Measurements from ENCODE around the gene PLD4.

The PLD4 gene

DNA sequence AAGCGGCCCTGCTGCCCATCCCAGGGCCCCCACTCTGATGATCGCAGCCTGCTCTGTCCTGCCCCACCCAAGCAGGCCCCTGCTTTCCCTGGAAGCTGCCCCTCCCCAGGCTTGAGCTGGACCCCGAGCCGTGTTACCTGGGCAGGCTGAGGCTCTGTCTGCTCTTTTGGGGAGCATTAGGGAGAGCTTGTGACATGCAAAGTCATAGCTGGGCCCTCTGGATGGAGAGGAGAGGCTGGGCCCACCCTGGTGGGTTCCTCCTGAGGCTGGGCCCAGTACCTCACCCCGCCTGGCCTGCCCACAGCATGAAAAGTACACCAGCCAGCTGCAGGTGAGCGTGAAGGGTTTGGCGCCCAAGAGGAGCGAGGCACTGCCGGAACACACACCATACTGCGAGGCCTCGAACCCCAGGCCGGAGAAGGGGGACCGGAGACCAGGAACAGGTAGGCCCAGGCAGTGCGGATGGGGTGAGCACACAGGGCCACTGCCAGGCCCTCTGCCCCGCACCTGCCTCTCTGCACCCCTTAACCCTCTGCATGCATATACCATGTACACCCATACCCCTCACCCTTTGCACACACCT lies 44.6 kb upstream of the PLD4 start:
- TF ChIP-seq SIN3A (IDR thresholded peaks at IDR 0.05; ENCODE audit: borderline replicate concordance, insufficient read depth, low read length) (no peak), POLR2AphosphoS5 (IDR thresholded peaks at IDR 0.05; ENCODE audit: low read depth, low read length) (no peak), TAF1 (IDR thresholded peaks at IDR 0.05; ENCODE audit: borderline replicate concordance, insufficient read depth, low read length) (no peak), FOXP2 (optimal IDR thresholded peaks at IDR 0.05; ENCODE audit: borderline replicate concordance, extremely low read depth, extremely low read length, insufficient read depth) (no peak)
- TF ChIP-seq, protein P1, sequence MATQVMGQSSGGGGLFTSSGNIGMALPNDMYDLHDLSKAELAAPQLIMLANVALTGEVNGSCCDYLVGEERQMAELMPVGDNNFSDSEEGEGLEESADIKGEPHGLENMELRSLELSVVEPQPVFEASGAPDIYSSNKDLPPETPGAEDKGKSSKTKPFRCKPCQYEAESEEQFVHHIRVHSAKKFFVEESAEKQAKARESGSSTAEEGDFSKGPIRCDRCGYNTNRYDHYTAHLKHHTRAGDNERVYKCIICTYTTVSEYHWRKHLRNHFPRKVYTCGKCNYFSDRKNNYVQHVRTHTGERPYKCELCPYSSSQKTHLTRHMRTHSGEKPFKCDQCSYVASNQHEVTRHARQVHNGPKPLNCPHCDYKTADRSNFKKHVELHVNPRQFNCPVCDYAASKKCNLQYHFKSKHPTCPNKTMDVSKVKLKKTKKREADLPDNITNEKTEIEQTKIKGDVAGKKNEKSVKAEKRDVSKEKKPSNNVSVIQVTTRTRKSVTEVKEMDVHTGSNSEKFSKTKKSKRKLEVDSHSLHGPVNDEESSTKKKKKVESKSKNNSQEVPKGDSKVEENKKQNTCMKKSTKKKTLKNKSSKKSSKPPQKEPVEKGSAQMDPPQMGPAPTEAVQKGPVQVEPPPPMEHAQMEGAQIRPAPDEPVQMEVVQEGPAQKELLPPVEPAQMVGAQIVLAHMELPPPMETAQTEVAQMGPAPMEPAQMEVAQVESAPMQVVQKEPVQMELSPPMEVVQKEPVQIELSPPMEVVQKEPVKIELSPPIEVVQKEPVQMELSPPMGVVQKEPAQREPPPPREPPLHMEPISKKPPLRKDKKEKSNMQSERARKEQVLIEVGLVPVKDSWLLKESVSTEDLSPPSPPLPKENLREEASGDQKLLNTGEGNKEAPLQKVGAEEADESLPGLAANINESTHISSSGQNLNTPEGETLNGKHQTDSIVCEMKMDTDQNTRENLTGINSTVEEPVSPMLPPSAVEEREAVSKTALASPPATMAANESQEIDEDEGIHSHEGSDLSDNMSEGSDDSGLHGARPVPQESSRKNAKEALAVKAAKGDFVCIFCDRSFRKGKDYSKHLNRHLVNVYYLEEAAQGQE (IDR thresholded peaks at IDR 0.05; ENCODE audit: insufficient read depth in 1 of 2, low read depth in 2 of 2, low read length in 2 of 2) = no peak

DNA sequence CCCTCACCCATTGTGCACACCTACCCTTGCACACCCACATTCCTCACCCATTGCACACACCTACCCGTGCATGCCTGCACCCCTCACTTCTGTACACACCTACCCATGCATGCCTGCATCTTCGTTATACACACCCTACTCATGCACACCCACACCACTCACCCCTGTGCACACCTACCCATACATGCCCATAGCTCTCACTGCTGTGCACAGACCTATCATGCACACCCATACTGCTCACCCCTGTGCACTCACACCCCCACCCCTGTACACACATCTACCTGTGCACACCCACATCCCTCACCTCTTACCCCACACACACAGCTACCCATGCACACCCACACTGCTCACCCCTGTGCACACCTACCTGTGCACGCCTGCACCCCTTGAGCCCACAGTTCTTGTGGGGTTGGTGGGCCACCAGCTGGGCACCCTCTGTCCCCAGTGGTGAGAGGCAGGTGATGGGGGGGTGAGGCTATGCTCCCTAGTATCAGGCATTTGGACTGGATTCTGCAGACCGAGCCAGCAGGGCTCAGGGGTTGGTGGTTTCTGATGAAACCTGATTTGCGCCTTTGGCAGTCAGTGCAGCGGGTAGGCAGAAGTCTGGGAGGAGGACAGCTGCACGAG lies 44.0 kb upstream of the PLD4 start:
- TF ChIP-seq TAF1 (IDR thresholded peaks at IDR 0.05; ENCODE audit: borderline replicate concordance, insufficient read depth, low read length) (no peak), SIN3A (IDR thresholded peaks at IDR 0.05; ENCODE audit: borderline replicate concordance, insufficient read depth, low read length) (no peak), POLR2AphosphoS5 (IDR thresholded peaks at IDR 0.05; ENCODE audit: low read depth, low read length) (no peak), FOXP2 (optimal IDR thresholded peaks at IDR 0.05; ENCODE audit: borderline replicate concordance, extremely low read depth, extremely low read length, insufficient read depth) (no peak)
- TF ChIP-seq, protein P1 (IDR thresholded peaks at IDR 0.05; ENCODE audit: insufficient read depth in 1 of 2, low read depth in 2 of 2, low read length in 2 of 2) = no peak

DNA sequence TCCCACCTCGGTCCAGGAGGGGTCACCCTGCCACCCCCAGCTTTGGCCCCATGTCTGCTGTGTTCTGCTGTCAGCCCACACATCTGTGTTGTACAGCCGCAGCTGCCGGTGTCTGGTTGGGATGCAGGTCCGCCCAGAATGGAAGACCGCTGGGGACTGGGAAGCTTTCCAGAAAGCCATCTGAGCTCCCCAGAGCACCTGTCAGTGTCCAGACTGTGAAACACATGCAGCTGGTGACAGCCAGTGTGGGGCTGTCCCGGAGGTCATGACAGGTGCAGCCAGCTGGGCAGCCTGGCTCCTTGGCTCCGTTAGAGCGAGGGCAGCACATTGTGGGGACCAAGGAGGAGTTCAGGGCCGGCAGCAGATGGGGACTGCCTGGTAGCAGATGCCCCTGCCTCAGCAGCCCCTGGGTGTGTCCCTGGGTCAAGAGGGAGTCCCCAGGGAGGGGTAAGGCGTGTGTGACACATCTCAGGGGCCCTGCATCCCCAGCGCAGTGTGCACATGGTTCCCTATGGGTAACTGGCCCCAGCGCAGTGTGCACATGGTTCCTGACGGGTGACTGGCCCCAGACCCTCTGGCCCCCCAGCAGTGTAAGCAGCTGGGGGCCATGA lies 43.2 kb upstream of the PLD4 start:
- TF ChIP-seq POLR2AphosphoS5 (IDR thresholded peaks at IDR 0.05; ENCODE audit: low read depth, low read length) (no peak), FOXP2 (optimal IDR thresholded peaks at IDR 0.05; ENCODE audit: borderline replicate concordance, extremely low read depth, extremely low read length, insufficient read depth) (no peak), SIN3A (IDR thresholded peaks at IDR 0.05; ENCODE audit: borderline replicate concordance, insufficient read depth, low read length) (no peak), TAF1 (IDR thresholded peaks at IDR 0.05; ENCODE audit: borderline replicate concordance, insufficient read depth, low read length) (no peak)
- TF ChIP-seq, protein P1 (IDR thresholded peaks at IDR 0.05; ENCODE audit: insufficient read depth in 1 of 2, low read depth in 2 of 2, low read length in 2 of 2) = no peak

DNA sequence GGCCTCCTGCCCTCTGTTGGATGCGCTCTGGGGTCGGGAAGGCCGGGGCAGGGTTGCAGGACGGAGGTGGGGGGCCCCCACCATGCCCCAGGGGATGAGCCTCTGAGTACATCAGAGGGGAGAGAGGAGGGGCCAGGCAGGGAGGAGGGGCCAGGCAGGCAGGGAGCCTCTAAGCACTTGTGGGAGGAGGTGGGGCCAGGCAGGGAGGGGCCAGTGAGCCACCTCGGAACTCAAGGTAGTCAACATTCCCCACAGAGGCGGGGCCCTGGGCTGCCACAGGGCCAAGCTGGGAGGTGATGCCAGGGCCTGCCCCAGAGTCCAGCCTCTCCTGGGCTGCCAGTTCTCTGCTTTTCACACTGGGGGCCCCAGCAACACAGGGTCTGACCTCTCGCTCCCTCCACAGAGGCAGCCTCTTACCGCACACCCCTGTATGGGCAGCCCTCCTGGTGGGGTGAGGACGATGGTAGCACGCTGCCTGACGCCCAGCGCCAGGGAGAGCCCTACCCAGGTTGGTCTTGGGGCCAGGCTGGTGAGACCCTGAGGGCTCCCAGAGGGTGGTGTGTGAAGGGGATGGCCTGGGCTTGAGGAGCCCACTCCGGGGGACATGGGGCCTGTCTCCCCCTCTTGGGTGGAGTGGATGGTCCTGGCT lies 42.2 kb upstream of the PLD4 start:
- TF ChIP-seq TAF1 (IDR thresholded peaks at IDR 0.05; ENCODE audit: borderline replicate concordance, insufficient read depth, low read length) = no peak

DNA sequence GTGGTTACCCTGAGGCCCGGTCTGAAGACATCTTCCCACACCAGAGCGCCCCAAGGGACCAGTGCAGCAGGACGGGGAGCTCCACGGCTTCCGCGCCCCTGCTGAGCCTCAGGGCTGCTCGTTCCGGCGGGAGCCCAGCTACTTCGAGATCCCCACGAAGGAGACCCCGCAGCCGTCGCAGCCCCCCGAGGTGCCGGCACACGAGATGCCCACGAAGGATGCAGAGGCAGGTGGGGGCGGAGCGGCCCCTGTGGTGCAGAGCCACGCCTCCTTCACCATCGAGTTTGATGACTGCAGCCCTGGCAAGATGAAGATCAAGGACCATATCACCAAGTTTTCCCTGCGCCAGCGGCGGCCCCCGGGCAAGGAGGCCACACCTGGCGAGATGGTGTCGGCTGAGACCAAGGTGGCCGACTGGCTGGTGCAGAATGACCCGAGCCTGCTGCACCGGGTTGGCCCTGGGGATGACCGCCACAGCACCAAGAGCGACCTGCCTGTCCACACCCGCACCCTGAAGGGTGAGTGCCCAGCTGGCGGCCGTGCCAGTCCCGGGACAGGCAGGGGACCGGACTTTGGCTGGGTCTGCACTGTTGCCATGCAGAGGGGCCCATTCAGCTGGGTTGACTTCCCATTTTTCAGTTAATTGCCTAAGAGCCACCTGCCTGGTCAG lies 41.6 kb upstream of the PLD4 start:
- no peak for TF ChIP-seq SIN3A (IDR thresholded peaks at IDR 0.05; ENCODE audit: borderline replicate concordance, insufficient read depth, low read length)
- TF ChIP-seq TAF1 (IDR thresholded peaks at IDR 0.05; ENCODE audit: borderline replicate concordance, insufficient read depth, low read length) = no peak
- no peak for TF ChIP-seq FOXP2 (optimal IDR thresholded peaks at IDR 0.05; ENCODE audit: borderline replicate concordance, extremely low read depth, extremely low read length, insufficient read depth)
